ENCODE results near the gene RILPL1.
"Not testable (repeated sequence)": the region's sequence is repeated elsewhere in the genome, so short reads cannot be mapped to it uniquely, and the experiment has no call there.

Gene RILPL1

DNA sequence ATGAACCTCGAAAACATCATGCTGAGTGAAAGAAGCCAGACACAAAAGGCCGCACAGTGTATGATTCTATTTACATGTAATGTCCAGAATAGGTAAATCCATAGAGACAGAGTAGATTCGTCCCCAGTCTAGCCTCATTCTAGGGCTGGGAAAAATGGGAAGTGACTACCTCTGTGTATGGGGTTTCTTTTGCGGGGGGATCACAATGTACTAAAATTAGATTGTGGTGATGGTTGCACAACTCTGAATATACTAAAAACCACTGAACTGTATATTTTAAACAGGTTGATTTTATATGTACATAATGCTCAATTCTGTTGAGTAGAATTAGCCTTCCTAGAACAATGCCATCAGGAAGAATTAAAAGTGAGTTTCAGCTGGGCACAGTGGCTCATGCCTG is 90.7 kb downstream of the RILPL1 start:
- no peak overlapping the region for H3K27ac ChIP-seq
- no peak for TF ChIP-seq CTCF (IDR thresholded peaks at IDR 0.05)
- TF ChIP-seq ZFX (IDR thresholded peaks at IDR 0.05; ENCODE audit: borderline replicate concordance) = no peak

GRCh38 chr12:123441523-123442164 is 91.9 kb downstream of the RILPL1 start:
- no peak overlapping the region for H3K27ac ChIP-seq
- TF ChIP-seq ZFX (IDR thresholded peaks at IDR 0.05; ENCODE audit: borderline replicate concordance) (no peak), CTCF (IDR thresholded peaks at IDR 0.05) (no peak)

DNA sequence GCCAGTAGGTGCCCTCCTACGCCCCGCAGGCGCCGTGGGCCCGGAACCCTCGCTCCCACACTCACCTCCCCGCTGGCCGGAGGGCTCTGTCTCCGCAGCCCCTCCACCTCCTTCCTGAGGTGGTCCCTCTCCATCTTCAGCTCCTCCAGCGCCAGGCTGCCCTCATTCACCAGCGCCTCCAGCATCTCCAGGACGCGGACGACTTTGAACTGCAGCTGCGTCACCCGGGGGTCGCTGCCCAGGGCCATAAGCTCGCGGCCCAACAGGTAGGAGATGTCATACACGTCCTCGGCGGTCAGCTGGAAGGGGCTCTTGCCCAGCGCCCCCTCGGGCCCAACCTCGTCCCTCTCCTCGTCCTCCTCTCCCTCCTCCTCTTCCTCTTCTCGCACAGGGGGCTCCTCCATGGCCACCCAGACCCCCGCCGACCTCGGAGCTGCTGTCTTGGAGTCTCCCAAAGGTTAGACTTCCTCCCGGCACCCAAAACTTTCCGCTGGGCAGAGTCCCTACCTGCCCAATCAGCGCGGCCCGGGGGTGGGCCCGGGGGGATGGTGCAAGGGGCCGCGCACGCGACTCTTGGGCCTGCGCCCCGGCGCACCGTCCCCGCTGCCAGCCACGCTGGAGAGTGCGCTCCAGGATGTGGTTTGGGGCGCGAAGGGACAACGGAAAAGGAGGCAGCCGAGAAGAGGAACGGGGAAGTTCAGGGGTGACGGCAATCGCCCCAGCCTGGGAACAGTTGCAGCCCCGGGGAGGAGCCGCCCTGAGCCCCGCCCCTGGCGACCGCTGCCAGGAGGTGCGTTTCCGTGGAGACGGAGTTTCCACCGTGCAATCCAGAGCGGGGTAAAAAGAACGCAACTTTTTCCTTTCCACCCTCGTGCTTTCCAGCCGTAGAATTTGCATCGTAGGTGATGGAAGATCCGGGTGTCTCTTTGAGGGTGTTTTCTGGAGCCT is 97.2 kb downstream of the RILPL1 start, which contains the start of gene RILPL2:
Gene RILPL2 (minus strand): TSS at position 668 of the 948 bp plus-strand sequence. CDS start 264 bp downstream, at position 404.
- H3K27ac ChIP-seq = peak within 1 kb of the TSS; percentile 11; the same call in 1 of the 2 replicates
- TF ChIP-seq ZFX (IDR thresholded peaks at IDR 0.05; ENCODE audit: borderline replicate concordance) (no peak), CTCF (IDR thresholded peaks at IDR 0.05) (0 out of 2 replicates have a peak, but pooled peaks have one; percentile 2)

GRCh38 chr12:123435636-123436016 is 97.9 kb downstream of the RILPL1 start:
- H3K27ac ChIP-seq = no peak overlapping the region
- TF ChIP-seq CTCF (IDR thresholded peaks at IDR 0.05) = no peak
- no peak for TF ChIP-seq ZFX (IDR thresholded peaks at IDR 0.05; ENCODE audit: borderline replicate concordance)

GRCh38 chr12:123433615-123434014 is 99.9 kb downstream of the RILPL1 start:
- no peak overlapping the region for H3K27ac ChIP-seq
- TF ChIP-seq CTCF (IDR thresholded peaks at IDR 0.05) (no peak), ZFX (IDR thresholded peaks at IDR 0.05; ENCODE audit: borderline replicate concordance) (no peak)

DNA sequence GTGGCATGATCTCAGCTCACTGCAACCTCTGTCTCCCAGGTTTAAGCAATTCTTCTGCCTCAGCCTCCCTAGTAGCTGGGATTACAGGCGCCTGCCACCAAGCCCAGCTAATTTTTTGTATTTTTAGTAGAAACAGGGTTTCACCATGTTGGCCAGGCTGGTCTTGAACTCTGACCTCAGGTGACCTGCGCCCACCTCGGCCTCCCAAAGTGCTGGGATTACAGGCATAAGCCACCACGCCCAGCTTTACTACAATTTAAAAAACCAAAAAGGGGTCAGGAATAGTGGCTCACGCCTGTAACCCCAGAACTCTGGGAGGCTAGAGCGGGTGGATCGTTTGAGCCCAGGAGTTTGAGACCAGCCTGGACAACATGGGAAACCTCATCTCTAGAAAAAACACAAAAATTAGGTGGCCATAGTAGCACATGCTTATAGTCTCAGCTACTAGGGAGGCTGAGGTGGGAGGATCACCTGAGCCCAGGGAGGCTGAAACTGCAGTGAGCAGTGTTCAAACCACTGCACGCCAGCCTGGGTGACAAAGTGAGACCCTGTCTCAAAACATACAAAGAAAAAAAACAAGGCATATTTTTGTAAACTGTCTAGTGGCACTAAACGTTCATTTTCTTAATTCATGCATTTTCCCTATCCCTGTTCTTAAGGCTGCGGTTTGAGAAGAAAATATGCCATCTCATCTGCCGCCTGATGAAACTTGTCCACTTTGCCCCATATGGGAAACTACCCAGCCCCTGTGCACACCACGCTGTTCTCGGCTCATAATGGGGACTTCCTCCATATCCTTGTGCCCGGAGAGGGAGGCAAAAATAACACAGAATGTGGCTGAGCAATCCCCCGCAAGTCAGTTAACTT is 101.3 kb downstream of the RILPL1 start:
- H3K27ac ChIP-seq = not testable (repeated sequence)

GRCh38 chr12:123429101-123429500 is 104.4 kb downstream of the RILPL1 start:
- H3K27ac ChIP-seq = not testable (repeated sequence)
